GM21619 (cell line): ENCODE data around the gene LRRC14B.
"Not testable (repeated sequence)": the region's sequence is repeated elsewhere in the genome, so short reads cannot be mapped to it uniquely, and the experiment has no call there.

Experiments
- ATAC-seq: cut with Tn5 transposase; IDR thresholded peaks from one replicate; pipeline ENCODE4 v1.9.1; 2021; ENCODE audit not compliant: unreplicated experiment

The LRRC14B gene

DNA sequence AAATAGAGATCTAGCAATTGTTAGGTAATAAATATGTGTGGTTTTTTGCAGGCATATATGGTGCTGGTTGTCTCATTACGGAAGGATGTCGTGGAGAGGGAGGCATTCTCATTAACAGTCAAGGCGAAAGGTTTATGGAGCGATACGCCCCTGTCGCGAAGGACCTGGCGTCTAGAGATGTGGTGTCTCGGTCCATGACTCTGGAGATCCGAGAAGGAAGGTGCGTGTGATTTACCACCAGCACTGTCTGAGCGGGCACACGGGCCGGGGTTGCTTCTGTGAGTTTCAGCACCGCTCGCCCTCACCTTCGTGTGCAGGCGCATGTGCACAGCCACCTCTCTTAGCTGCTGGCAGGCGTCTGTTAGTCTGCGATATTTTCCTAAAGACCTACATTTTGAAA lies 42.1 kb downstream of the LRRC14B start:
- not testable (repeated sequence) for ATAC-seq

DNA sequence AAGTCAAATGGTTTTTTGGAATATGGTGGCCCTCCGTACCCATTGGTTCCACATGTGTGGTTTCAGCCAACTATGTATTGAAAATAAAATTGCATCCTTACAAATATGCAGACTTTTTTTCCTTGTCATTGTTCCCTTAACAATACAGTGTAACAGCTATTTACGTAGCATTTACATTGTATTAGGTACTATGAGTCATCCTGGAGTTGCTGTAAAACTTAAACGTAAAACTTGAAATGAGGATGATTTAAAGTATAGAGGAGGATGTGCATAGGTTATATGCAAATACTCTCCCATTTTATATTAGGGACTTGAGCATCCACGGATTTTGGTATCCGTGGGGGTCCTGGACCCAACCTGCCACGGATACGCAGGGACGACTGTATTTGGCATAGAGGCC lies 43.2 kb downstream of the LRRC14B start:
- no peak for ATAC-seq

DNA sequence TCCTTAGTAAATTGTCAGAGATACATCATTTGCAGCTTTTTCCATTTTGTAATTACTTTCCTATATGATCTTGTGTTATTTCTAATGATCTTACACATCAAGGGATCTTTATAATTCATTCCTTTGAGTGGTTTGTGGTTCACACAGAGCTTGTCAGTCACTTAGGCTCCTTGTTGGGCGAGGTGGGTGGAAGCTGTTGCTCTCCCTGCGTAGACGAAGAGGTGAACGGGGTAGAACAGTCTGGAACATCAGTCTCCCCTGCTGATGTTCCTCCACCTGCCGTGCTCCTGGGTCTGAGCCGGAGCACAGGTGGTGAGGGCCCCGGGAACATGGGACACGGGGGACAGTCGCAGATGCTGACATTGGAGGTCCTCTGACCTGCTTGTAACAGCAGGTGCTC lies 44.2 kb downstream of the LRRC14B start:
- not testable (repeated sequence) for ATAC-seq

DNA sequence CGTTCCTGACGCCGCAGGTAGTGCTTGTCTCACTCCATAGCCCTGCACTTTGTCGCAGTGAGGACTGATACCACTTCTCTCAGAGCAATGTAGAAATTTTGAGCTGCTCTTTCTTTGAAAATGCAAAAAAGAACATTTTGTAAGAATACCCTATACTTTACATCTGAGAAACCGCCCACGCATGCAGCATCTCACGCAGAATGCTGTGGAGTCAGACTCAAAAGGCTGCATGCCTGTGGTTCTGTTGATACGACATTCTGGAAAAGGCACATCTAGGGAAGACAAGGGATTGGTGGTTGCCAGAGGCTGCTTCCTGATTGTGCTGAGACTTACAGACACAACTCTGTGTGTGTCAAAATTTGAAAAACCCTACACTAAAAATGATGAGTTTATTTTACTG lies 46.6 kb downstream of the LRRC14B start:
- ATAC-seq: not testable (repeated sequence)

DNA sequence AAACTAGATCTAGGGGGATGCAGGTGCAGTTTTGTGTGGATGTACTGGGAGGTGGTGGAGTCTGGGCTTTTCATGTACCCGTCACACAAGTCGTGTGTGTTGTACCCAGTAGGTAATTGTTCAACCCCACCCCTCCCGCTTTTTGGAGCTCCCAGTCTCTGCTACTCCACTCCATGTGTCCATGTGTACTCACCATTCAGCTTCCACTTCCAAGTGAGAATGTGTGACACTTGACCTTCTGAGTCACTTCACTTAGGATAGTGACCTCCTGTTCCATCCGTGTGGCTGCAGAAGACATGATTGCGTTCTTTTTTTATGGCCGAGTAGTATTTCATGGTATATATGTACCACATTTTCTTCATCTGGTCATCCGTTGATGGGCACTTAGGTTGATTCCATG lies 49.3 kb downstream of the LRRC14B start:
- not testable (repeated sequence) for ATAC-seq

DNA sequence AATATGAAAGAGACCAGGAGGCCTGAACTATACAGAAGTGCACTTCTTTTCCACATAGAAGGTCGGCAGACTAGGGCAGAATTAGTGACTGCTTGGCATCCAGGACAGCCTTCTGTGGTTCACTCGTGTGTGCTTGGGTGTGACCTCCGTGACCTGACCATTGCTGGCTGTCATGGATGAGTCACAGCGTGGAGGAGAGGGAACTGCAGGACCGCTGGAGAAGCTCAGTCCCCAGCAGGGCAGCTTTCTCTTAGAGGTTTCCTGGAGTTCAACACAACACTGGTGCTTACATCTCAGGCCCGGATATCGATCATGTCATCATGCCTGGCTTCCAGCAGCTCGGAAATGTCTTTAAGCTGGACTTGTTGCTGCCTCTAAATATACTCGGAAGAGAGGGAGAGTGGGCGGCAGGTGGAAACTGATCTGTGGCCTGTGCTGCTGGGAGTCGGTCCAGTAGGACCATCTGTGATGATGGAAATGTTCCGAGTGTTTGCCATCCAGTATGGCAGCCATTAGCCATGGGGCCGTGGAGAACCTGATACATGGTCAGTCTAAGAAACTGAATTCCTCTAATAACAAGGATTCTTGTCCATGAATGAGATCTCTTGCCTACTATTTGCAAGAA lies 49.9 kb downstream of the LRRC14B start:
- not testable (repeated sequence) for ATAC-seq

DNA sequence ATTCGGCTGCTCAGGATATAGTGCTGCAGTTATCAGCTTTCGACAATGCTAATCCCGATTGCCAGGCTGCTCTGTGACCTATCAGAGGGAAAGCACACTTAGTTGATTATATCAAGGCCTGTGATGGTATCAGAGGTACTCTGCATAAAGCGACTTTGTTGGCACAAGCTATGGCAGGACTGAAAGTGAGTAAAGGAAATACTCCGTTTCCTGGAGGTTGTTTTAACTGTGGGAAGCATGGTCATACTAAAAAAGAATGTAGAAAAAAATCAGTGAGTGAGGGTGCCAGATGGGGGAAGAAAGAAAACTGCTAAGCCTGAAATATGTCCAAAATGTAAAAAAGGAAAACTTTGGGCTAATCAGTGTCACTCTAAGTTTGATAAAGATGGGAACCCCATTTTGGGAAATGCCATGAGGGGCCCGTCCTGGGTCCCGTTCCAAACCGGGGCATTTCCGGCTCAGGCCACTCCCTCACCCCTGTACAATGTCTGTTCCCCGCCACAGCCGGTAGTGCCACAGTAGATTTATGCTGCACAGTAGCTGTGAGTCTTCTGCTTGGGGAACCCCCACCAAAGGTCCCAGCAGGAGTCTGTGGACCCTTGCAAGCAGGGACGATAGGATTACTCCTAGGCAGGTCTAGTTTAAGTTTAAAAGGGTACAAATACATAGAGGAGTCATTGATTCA lies 52.5 kb downstream of the LRRC14B start:
- ATAC-seq: not testable (repeated sequence)

DNA sequence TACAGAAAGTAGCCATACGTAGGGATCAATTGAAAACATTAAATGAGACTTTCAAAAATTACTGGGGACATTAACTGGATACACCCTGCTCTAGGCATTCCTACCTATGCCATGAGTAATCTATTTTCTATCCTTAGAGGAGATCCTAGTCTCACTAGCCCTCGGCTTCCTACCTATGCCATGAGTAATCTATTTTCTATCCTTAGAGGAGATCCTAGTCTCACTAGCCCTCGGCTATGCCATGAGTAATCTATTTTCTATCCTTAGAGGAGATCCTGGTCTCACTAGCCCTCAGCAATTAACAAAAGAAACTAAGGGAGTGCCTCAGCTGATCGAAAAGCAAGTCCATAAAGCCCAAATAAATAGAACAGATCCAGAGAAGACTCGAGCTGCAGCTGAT lies 54.4 kb downstream of the LRRC14B start:
- not testable (repeated sequence) for ATAC-seq
